A549 (cell line): ENCODE measurements around the gene SNRNP25. TPM values are rescaled to one million over a fixed set of nuclear protein-coding genes. Genes with fewer than 3 reads are reported as not detected.

Experiments
- ATAC-seq, 2 experiments: fragments of 200-7000 bp in 1 of 2; fragments of >200 bp in 1 of 2; cut with Nextera tagmentation in 1 of 2; cut with Tn5 transposase in 1 of 2; 3 replicates each; pipeline versions ENCODE4 v1.8.0 to v1.9.1; 2018 to 2020; ENCODE audit warnings: mild to moderate bottlenecking in 1 of 2, moderate library complexity in 1 of 2
- CTCF ChIA-PET: fragments of 300-600 bp; sonication (Branson Sonifier 250); formaldehyde crosslinking; extraction: SDS; loops from one replicate; lab custom pipeline; 2021; ENCODE audit warnings: antibody characterized with exemption, inconsistent platforms; lab: Yijun Ruan, JAX
- POLR2A ChIA-PET: fragments of 350-600 bp; formaldehyde crosslinking; extraction: SDS; loops from one replicate; lab custom pipeline; 2021; ENCODE audit warnings: antibody characterized with exemption, inconsistent platforms; lab: Yijun Ruan, JAX
- DNase-seq, 2 experiments: peaks; one replicate each; pipeline versions ENCODE4 v3.0.0 to v3.0.0-alpha.2; 2011 to 2016; ENCODE audit warnings: low read depth in 1 of 2, low spot score in 1 of 2
- FAIRE-seq: peaks from 2 replicates; lab custom pipeline; 2011; peaks lifted over from hg19 to GRCh38; lab: Jason Lieb, UNC
- H3K27ac ChIP-seq, 2 experiments: fragments of >200 bp; sonication (Bioruptor Twin); formaldehyde crosslinking; 3 replicates each; pipeline ENCODE4 v1.5.1; 2016 to 2017
- H3K4me1 ChIP-seq: fragments of >200 bp; sonication (Bioruptor Twin); formaldehyde crosslinking; 3 replicates; pipeline ENCODE4 v1.6.1; 2016
- H3K4me2 ChIP-seq: fragments of >200 bp; sonication (Bioruptor Twin); formaldehyde crosslinking; 3 replicates; pipeline ENCODE4 v1.6.1; 2016
- H3K4me3 ChIP-seq: fragments of >200 bp; sonication (Bioruptor Twin); formaldehyde crosslinking; 3 replicates; pipeline ENCODE4 v1.5.1; 2016
- H3K9me3 ChIP-seq: fragments of >200 bp; sonication (Bioruptor Twin); formaldehyde crosslinking; 3 replicates; pipeline ENCODE4 v1.6.1; 2016
- BHLHE40 ChIP-seq: IDR thresholded peaks from 2 replicates; pipeline ENCODE4 v1.6.1; 2012; ENCODE audit warnings: low read depth, low read length, inconsistent platforms
- CHD4 ChIP-seq: fragments of 200-600 bp; sonication (generic); IDR thresholded peaks from 2 replicates; pipeline ENCODE4 v1.6.1; 2016; ENCODE audit warnings: antibody characterized with exemption, mild to moderate bottlenecking, borderline replicate concordance
- EHF ChIP-seq: fragments of 250-450 bp; sonication (Bioruptor Pico); IDR thresholded peaks from 2 replicates; pipeline ENCODE4 v1.5.0; 2020; ENCODE audit warnings: mild to moderate bottlenecking
- EP300 ChIP-seq, 2 experiments: fragments of >200 bp; sonication (Bioruptor Twin); formaldehyde crosslinking; IDR thresholded peaks; 2 replicates in 1 of 2; 3 replicates in 1 of 2; pipeline ENCODE4 v1.6.1; 2016 to 2017
- FOSB ChIP-seq: fragments of 250-450 bp; sonication (Bioruptor Pico); IDR thresholded peaks from 2 replicates; pipeline ENCODE4 v1.5.0; 2020; ENCODE audit warnings: mild to moderate bottlenecking, moderate library complexity
- FOSL2 ChIP-seq, 2 experiments: fragments of 450-650 bp in 1 of 2; fragments of >200 bp in 1 of 2; sonication (Bioruptor Twin) in 1 of 2; formaldehyde crosslinking; IDR thresholded peaks; 2 replicates each; pipeline versions ENCODE4 v1.5.0 to v1.6.1; 2016 to 2020; ENCODE audit warnings: mild to moderate bottlenecking in 1 of 2, moderate library complexity in 1 of 2
- GATA3 ChIP-seq: IDR thresholded peaks from 2 replicates; pipeline ENCODE4 v1.6.1; 2012; ENCODE audit warnings: borderline replicate concordance
- HMGXB4 ChIP-seq: fragments of 250-450 bp; sonication (Bioruptor Pico); IDR thresholded peaks from 2 replicates; pipeline ENCODE4 v1.5.0; 2021; ENCODE audit warnings: mild to moderate bottlenecking, moderate library complexity, borderline replicate concordance
- HOXB5 ChIP-seq: fragments of 250-450 bp; sonication (Bioruptor Pico); IDR thresholded peaks from 2 replicates; pipeline ENCODE4 v1.5.0; 2020; ENCODE audit warnings: mild to moderate bottlenecking, moderate library complexity
- KDM1A ChIP-seq: fragments of 200-600 bp; sonication (generic); IDR thresholded peaks from 2 replicates; pipeline ENCODE4 v1.6.1; 2016; ENCODE audit warnings: low read depth, mild to moderate bottlenecking
- MAZ ChIP-seq: fragments of 150-350 bp; IDR thresholded peaks from 2 replicates; pipeline ENCODE4 v1.6.1; 2014; ENCODE audit warnings: antibody characterized with exemption, low read depth, low read length, borderline replicate concordance
- NFE2L2 ChIP-seq: fragments of 150-350 bp; conservative IDR thresholded peaks from 2 replicates; pipeline ENCODE4 v1.6.1; 2014; ENCODE audit warnings: low read length
- NR3C1 ChIP-seq: fragments of >200 bp; sonication (Bioruptor Twin); formaldehyde crosslinking; IDR thresholded peaks from 3 replicates; pipeline ENCODE4 v1.6.1; 2017
- RAD21 ChIP-seq, 2 experiments: fragments of >200 bp in 1 of 2; sonication (Bioruptor Twin) in 1 of 2; formaldehyde crosslinking in 1 of 2; IDR thresholded peaks in 1 of 2; conservative IDR thresholded peaks in 1 of 2; 2 replicates in 1 of 2; 3 replicates in 1 of 2; pipeline ENCODE4 v1.6.1; 2012 to 2018; ENCODE audit warnings: inconsistent platforms in 1 of 2
- RARB ChIP-seq: fragments of 250-450 bp; sonication (Bioruptor Pico); IDR thresholded peaks from 2 replicates; pipeline ENCODE4 v1.8.0; 2021; ENCODE audit warnings: mild to moderate bottlenecking, moderate library complexity
- RCOR1 ChIP-seq: fragments of 150-350 bp; IDR thresholded peaks from 2 replicates; pipeline ENCODE4 v1.6.1; 2014; ENCODE audit warnings: antibody characterized with exemption, low read length, low read depth
- REST ChIP-seq: fragments of 200-600 bp; sonication (generic); IDR thresholded peaks from 2 replicates; pipeline ENCODE4 v1.6.1; 2016; ENCODE audit warnings: antibody characterized with exemption, mild to moderate bottlenecking, moderate library complexity
- RFX5 ChIP-seq: fragments of 450-650 bp; IDR thresholded peaks from 2 replicates; pipeline ENCODE4 v1.7.1; 2014; ENCODE audit warnings: antibody characterized with exemption, mild to moderate bottlenecking, moderate library complexity
- SMC3 ChIP-seq: fragments of >200 bp; sonication (Bioruptor Twin); formaldehyde crosslinking; IDR thresholded peaks from 3 replicates; pipeline ENCODE4 v1.6.1; 2018; ENCODE audit warnings: inconsistent platforms
- SREBF2 ChIP-seq: fragments of 450-650 bp; IDR thresholded peaks from 2 replicates; pipeline ENCODE4 v1.6.1; 2014; ENCODE audit warnings: mild to moderate bottlenecking, moderate library complexity
- ZFP36 ChIP-seq: fragments of 450-650 bp; IDR thresholded peaks from 2 replicates; pipeline ENCODE4 v1.6.1; 2014; ENCODE audit warnings: borderline replicate concordance; ENCODE audit not compliant: partially characterized antibody
- ZNF302 ChIP-seq: fragments of 250-450 bp; sonication (Bioruptor Pico); IDR thresholded peaks from 2 replicates; pipeline ENCODE4 v1.9.0; 2021; ENCODE audit warnings: inconsistent platforms, mild to moderate bottlenecking, moderate library complexity
- WGBS: methylation state at CpG from one replicate; pipeline ENCODE4 v1.1.6; 2017; ENCODE audit errors: missing lambda C conversion rate; 5-methylcytosine and 5-hydroxymethylcytosine counted together
- polyA plus RNA-seq, 4 experiments: library from polyadenylated mRNA; depleted of rRNA in 3 of 4; stranded (reverse); fragments of >200 nt; fragmentation: RNase III in 1 of 4; extraction: RNeasy Plus Mini Kit Qiagen cat#74134 plus additional on column Dnase treatment in 1 of 4; gene quantifications; 2 replicates in 3 of 4; 3 replicates in 1 of 4; pipeline ENCODE4 v1.2.3, GENCODE V29; 2011 to 2017
- TF ChIP-seq, protein P1 (sequence below): IDR thresholded peaks from 2 replicates; pipeline ENCODE4 v1.6.1; 2012

Gene SNRNP25
- polyA plus RNA-seq, 2 of the 4 experiments (the other 2 are of a cell fraction): 45.0 to 82.2 TPM

- ATAC-seq: peak in 1 of 2 experiments; percentile 23; a peak in 3 of 6 replicates
- ChIA-PET CTCF (interaction anchor here (0.7 to 25.2 kb wide), 46 partner anchors 10 to 590 kb away, joined by 3 to 718 read pairs (median 5); partner anchors contain the start of genes AXIN1, DECR2, HBQ1 and MPG), POLR2A (interaction anchor here (0.7 to 1.3 kb wide), 3 partner anchors 11 to 114 kb away, joined by 3 to 4 read pairs (median 3); partner anchors contain the start of genes HBQ1 and POLR3K)
- DNase-seq: no peak
- Histone ChIP-seq H3K4me2 (no peak overlapping the region), H3K9me3 (no peaks in the 10 kb centered on the region), H3K27ac (no peak overlapping the region), H3K4me1 (peaks cover 8% of the 10 kb centered on the region), H3K4me3 (no peak overlapping the region)
- 90% methylated on average over 13 of the region's 13 CpGs for WGBS
- FAIRE-seq: no peak
- no peak for TF ChIP-seq CHD4
Measured at GRCh38 chr16:66309-67182, 12.9 kb downstream of the SNRNP25 start.

GRCh38 chr16:67183-67791, 13.7 kb downstream of the SNRNP25 start:
- TF ChIP-seq GATA3 (no peak), SMC3 (no peak), NFE2L2 (no peak), HOXB5 (CRISPR knock-in tag) (no peak), NR3C1 (no peak), FOSL2 (IDR thresholded peaks at IDR 0.05) (no peak), FOSL2 (CRISPR knock-in tag; IDR thresholded peaks at IDR 0.05) (no peak), FOSB (no peak), BHLHE40 (no peak)
- peaks cover 8% of the 10 kb centered on the region for H3K4me1 ChIP-seq
- ATAC-seq (no peak), DNase-seq (no peak), FAIRE-seq (no peak)
- 84% methylated on average over 9 of the region's 10 CpGs for WGBS
- POLR2A ChIA-PET: interaction anchor here (1.3 kb wide), 1 partner anchor 113 kb away, joined by 4 read pairs; the partner anchor contains the start of gene HBQ1
- CTCF ChIA-PET: interaction anchor here (2.2 to 25.2 kb wide), 5 partner anchors 10 to 294 kb away, joined by 10 to 718 read pairs (median 62); partner anchors contain the start of genes HBQ1, MPG and RHBDF1
- H3K4me3 ChIP-seq: no peak overlapping the region
- H3K27ac ChIP-seq: no peak overlapping the region
- H3K4me2 ChIP-seq: no peak overlapping the region
- no peaks in the 10 kb centered on the region for H3K9me3 ChIP-seq

GRCh38 chr16:67884-68789, 14.5 kb downstream of the SNRNP25 start:
- Histone ChIP-seq H3K4me1 (peaks cover 13% of the 10 kb centered on the region), H3K4me2 (no peak overlapping the region), H3K27ac (no peak overlapping the region), H3K4me3 (no peak overlapping the region), H3K9me3 (no peaks in the 10 kb centered on the region)
- ATAC-seq (no peak), FAIRE-seq (no peak), DNase-seq (no peak)
- WGBS: 83% methylated on average over 25 of the region's 27 CpGs
- POLR2A ChIA-PET: no interaction called here
- CTCF ChIA-PET: interaction anchor here (0.6 to 25.2 kb wide), 10 partner anchors 8 to 293 kb away, joined by 3 to 718 read pairs (median 18); partner anchors contain the start of genes HBQ1, MPG, POLR3K and RHBDF1
- TF ChIP-seq MAZ (no peak), EP300 (IDR thresholded peaks at IDR 0.05) (no peak), EHF (no peak), RARB (CRISPR knock-in tag) (no peak), ZNF302 (no peak), REST (no peak), KDM1A (no peak), SREBF2 (no peak), ZFP36 (no peak), HMGXB4 (CRISPR knock-in tag) (no peak), RCOR1 (no peak), RAD21 (conservative IDR thresholded peaks at IDR 0.05 in 1 of 2, IDR thresholded peaks at IDR 0.05 in 1 of 2) (no peak), RFX5 (no peak)
- TF ChIP-seq, protein P1, sequence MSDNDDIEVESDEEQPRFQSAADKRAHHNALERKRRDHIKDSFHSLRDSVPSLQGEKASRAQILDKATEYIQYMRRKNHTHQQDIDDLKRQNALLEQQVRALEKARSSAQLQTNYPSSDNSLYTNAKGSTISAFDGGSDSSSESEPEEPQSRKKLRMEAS: no peak
